ENCODE results near the gene ITPR1.

Gene ITPR1

DNA sequence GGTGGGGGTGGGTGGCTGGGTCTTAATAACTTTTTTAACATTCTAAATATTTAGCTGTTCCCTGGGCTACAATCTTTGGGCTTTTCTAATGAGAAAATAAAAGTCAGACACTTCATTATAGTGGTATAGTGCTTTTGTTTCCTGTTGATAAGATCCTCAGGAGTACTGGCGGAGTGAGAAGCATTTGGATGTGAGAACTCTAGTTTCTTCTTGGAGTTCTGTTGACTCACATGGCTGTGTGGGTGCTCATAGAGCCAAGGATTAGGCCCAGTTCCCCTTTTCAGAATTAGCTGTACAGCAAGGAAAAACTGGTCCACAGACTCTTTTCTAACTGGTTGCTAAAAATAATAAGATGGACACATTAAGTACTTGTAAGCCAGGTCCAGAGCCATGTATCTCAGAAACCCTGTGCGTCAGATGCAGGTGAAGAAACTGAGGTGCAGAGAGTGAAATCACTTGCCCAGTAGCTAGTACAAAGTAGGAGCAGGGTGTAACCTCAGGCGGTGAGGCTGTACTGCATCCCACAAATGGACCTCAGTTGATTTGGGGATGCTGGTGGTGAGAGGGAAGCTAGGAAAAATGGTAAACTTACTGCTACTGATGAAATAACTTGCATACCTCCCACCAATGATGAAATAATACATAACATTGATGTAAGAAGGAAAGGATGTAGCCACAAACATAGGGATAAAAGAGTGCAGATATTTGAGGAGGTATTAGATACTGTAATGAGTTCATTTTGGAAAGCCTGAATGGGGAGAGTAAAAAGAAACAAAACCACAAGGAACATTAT lies 2.3 kb downstream of the ITPR1 start:
- H3K4me3 ChIP-seq (ENCODE audit: control insufficient read depth, low read depth, low read length): no peak overlapping the region
- DNase-seq (ENCODE audit: low read depth): no peak

DNA sequence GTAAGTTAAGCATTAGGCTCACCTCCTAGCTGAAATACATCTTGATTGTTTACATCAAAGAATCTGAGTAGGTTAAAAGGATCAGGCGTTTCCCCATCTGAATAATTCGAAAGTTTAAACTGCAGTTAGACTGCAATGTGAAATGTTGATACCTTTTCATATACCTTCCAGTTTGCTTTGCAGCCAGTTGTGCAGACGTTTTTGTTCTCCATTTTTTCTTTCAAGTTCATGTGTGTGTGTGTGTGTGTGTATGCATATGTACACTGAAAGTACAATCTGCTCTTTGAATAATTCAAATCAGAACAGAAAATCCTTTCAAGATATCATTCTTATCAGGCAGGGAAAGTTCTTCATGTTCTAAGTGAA lies 2.9 kb downstream of the ITPR1 start:
- TF ChIP-seq, protein P1, sequence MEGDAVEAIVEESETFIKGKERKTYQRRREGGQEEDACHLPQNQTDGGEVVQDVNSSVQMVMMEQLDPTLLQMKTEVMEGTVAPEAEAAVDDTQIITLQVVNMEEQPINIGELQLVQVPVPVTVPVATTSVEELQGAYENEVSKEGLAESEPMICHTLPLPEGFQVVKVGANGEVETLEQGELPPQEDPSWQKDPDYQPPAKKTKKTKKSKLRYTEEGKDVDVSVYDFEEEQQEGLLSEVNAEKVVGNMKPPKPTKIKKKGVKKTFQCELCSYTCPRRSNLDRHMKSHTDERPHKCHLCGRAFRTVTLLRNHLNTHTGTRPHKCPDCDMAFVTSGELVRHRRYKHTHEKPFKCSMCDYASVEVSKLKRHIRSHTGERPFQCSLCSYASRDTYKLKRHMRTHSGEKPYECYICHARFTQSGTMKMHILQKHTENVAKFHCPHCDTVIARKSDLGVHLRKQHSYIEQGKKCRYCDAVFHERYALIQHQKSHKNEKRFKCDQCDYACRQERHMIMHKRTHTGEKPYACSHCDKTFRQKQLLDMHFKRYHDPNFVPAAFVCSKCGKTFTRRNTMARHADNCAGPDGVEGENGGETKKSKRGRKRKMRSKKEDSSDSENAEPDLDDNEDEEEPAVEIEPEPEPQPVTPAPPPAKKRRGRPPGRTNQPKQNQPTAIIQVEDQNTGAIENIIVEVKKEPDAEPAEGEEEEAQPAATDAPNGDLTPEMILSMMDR (conservative IDR thresholded peaks at IDR 0.05; ENCODE audit: control insufficient read depth, insufficient read depth, low read depth, low read length): no peak
- H3K4me3 ChIP-seq (ENCODE audit: control insufficient read depth, low read depth, low read length): no peak overlapping the region

More for the DNA sequence above, 2.3 kb downstream of the ITPR1 start:
- TF ChIP-seq, protein P1 (conservative IDR thresholded peaks at IDR 0.05; ENCODE audit: control insufficient read depth, insufficient read depth, low read depth, low read length): no peak

DNA sequence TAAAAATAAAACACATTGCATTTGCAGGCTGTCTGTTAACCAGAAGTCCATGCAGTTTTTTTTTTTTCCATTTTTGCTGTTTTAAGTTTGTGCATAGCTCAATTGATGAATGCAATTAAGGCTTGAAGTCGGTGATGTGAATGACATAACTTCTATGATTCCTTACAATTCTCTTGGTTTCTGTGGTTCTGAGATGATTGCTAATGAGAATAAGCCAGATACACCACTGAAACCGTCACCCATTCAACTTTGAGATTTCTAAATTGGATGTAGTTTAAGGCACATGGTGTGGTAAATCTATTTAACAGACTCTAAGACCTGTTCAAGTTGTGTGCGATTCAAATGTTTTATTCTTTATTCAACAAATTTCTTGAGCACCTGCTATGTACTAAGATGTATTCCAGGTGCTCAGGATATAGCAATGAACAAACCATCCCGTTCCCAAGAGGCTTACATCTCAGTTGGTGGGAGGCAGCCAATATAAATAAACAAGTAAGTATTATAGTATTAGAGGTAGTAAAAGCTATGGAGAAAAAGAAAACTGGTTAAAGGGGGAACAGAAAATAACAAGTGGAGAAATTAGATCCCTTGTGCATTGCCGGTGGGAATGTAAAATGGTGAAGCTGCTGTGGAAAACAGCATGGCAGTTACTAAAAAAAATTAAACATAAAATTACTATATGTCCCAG lies 4.0 kb downstream of the ITPR1 start:
- TF ChIP-seq, protein P1 (conservative IDR thresholded peaks at IDR 0.05; ENCODE audit: control insufficient read depth, insufficient read depth, low read depth, low read length): no peak
- H3K4me3 ChIP-seq (ENCODE audit: control insufficient read depth, low read depth, low read length): no peak overlapping the region
- DNase-seq (ENCODE audit: low read depth): no peak

More for the DNA sequence above, 2.9 kb downstream of the ITPR1 start:
- no peak for DNase-seq (ENCODE audit: low read depth)

DNA sequence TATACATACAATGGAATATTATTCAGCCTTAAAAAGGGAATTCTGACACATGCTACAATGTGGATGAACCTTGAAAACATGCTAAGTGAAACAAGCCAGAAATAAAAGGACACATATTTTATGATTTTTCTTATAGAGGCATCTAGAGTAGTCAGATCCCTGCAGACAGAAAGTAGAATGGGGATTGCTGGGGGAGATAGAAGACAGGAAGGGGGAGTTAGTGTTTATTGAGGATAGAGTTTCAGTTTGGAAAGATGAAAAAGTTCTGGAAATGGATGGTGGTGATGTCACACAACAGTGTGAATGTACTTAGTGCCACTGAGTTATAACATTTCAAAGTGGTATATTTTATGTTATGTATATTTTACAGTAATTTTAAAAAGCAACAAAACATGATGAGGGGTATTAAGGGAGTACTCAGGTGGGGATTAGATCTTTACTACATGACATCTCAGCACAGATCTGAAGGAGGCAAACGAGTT lies 4.7 kb downstream of the ITPR1 start:
- no peak overlapping the region for H3K4me3 ChIP-seq (ENCODE audit: control insufficient read depth, low read depth, low read length)
- TF ChIP-seq, protein P1 (conservative IDR thresholded peaks at IDR 0.05; ENCODE audit: control insufficient read depth, insufficient read depth, low read depth, low read length): no peak
- DNase-seq (ENCODE audit: low read depth): no peak

DNA sequence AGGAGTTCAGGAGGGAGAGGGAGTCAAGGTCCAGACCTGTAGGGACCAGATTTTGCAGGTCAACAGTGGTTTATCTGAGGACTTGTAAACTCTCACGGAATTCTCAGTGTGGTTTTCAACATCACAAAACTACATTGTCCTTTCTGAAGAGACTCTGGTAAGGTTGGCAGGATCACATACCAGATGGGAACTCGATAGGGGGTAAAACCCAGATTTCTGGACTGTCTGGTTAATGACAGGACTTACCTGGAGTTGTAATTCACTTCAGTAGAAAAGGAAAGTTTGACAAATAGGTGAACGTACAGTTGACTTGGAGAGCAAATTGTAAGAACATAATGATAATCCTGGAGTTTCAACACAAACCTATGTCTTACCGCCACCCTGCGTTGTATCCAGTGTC lies 5.3 kb downstream of the ITPR1 start:
- no peak for DNase-seq (ENCODE audit: low read depth)
- TF ChIP-seq, protein P1 (conservative IDR thresholded peaks at IDR 0.05; ENCODE audit: control insufficient read depth, insufficient read depth, low read depth, low read length): no peak
- no peak overlapping the region for H3K4me3 ChIP-seq (ENCODE audit: control insufficient read depth, low read depth, low read length)

DNA sequence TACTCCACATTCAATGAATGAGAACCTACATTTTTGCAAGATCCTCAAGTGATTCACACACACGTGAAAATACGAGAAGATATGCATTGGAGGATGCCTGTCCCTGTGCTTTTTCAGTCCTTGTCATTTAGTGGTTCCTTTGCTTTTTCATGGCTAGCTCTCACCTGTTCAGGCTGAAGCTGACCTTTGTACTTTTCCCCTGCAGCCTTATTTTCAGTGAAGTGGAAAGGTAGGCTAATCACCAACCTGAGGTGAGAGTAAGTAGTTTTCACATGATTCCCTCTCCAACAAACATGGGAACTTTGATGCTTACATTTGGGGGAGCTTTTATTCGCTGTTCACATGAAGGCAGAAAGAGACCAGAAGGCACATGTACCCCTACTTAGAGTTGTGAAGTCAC lies 8.3 kb downstream of the ITPR1 start:
- H3K4me3 ChIP-seq (ENCODE audit: control insufficient read depth, low read depth, low read length): no peak overlapping the region
- TF ChIP-seq, protein P1 (conservative IDR thresholded peaks at IDR 0.05; ENCODE audit: control insufficient read depth, insufficient read depth, low read depth, low read length): no peak
- DNase-seq (ENCODE audit: low read depth): no peak
